Tibial nerve (tissue), 4 donors: ENCODE results near the gene NOD2. TPM values are rescaled to one million over a fixed set of nuclear protein-coding genes. Genes with fewer than 3 reads are reported as not detected.

Experiments
- DNase-seq, 2 donors: peaks; one replicate each; pipeline ENCODE4 v3.0.0-alpha.2; 2019; ENCODE audit warnings: low spot score in 2 of 2
- H3K27ac ChIP-seq, 4 donors: fragments of 200-600 bp; sonication (generic) in 3 of 4; one replicate each; pipeline ENCODE4 v1.5.1; 2017 to 2019; ENCODE audit warnings: mild to moderate bottlenecking in 1 of 4
- H3K27me3 ChIP-seq, 2 donors: fragments of 200-600 bp; sonication (generic) in 1 of 2; one replicate each; pipeline versions ENCODE4 v1.5.1 to v1.6.0; 2017 to 2019
- H3K36me3 ChIP-seq, 3 donors: fragments of 200-600 bp; sonication (generic); one replicate each; pipeline ENCODE4 v1.5.1; 2018 to 2019
- H3K4me1 ChIP-seq, 4 donors: fragments of 200-600 bp; sonication (generic) in 3 of 4; one replicate each; pipeline ENCODE4 v1.5.1; 2017 to 2019
- H3K4me3 ChIP-seq, 4 donors: fragments of 200-600 bp; sonication (generic) in 3 of 4; one replicate each; pipeline ENCODE4 v1.5.1; 2017 to 2019; ENCODE audit warnings: mild to moderate bottlenecking in 1 of 4, moderate library complexity in 1 of 4
- H3K9me3 ChIP-seq, 4 donors: fragments of 200-600 bp; sonication (generic) in 3 of 4; one replicate each; pipeline ENCODE4 v1.5.1; 2017 to 2019
- EP300 ChIP-seq, 2 donors: sonication (generic); formaldehyde crosslinking; IDR thresholded peaks; one replicate each; pipeline ENCODE4 v1.6.1; 2017; ENCODE audit warnings: antibody characterized with exemption in 2 of 2, mild to moderate bottlenecking in 1 of 2
- POLR2A ChIP-seq, 2 donors: fragments of 450-650 bp; IDR thresholded peaks; one replicate each; pipeline ENCODE4 v1.6.1; 2017; ENCODE audit warnings: antibody characterized with exemption in 2 of 2, mild to moderate bottlenecking in 2 of 2, moderate library complexity in 2 of 2
- WGBS, 2 donors: methylation state at CpG; one replicate each; pipeline ENCODE4 v1.1.5; 2018; 5-methylcytosine and 5-hydroxymethylcytosine counted together
- total RNA-seq, 4 donors: library from RNA; depleted of rRNA; stranded (reverse); fragments of >200 nt; gene quantifications; one replicate each; pipeline ENCODE4 v1.1.0, GENCODE V29; 2016
- TF ChIP-seq, protein P1 (sequence below), 5 experiments: fragments of 200-600 bp in 3 of 5; fragments of 450-650 bp in 2 of 5; sonication (generic) in 3 of 5; IDR thresholded peaks; one replicate each; pipeline ENCODE4 v1.5.1; 2016 to 2019; ENCODE audit warnings: antibody characterized with exemption in 5 of 5, mild to moderate bottlenecking in 3 of 5, moderate library complexity in 2 of 5

NOD2 gene
- total RNA-seq, 4 donors from 2014 or later = 1.3 to 10.2 (median 2.7) TPM

DNA sequence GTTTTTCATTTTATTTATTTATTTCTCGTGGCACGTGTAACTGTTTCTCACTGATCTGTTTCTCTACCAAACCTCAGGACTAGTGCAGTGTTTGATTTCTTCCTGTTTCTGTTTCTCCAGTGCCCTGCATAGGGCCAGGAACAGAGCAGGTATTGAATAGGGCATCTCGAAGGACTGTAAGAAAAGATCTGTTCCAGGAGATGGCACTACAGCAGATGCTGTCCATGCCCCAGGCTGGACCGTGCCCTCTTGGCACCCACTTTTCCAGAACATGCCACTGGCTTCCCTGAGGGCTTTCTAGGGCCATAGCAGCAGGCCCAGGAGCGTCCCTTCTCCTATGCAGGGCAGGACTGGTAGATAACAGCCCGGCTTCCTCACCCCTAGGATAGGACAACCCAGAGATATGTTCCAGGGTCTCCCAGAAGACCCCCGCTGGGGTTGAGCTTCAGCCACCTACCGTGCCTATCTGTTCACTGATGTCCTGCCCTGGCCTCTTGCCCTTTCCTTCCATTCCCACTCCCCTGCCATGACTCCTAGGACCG, 16.7 kb upstream of the NOD2 start:
- no peaks in the 10 kb centered on the region for H3K27me3 ChIP-seq
- no peak overlapping the region for H3K27ac ChIP-seq
- H3K9me3 ChIP-seq = peaks cover 0 to 22% (median 3%) of the 10 kb centered on the region in 4 donors
- no peak overlapping the region for H3K4me3 ChIP-seq
- no peak for DNase-seq
- TF ChIP-seq POLR2A (IDR thresholded peaks at IDR 0.05) (no peak), EP300 (IDR thresholded peaks at IDR 0.05) (no peak)
- TF ChIP-seq, protein P1, sequence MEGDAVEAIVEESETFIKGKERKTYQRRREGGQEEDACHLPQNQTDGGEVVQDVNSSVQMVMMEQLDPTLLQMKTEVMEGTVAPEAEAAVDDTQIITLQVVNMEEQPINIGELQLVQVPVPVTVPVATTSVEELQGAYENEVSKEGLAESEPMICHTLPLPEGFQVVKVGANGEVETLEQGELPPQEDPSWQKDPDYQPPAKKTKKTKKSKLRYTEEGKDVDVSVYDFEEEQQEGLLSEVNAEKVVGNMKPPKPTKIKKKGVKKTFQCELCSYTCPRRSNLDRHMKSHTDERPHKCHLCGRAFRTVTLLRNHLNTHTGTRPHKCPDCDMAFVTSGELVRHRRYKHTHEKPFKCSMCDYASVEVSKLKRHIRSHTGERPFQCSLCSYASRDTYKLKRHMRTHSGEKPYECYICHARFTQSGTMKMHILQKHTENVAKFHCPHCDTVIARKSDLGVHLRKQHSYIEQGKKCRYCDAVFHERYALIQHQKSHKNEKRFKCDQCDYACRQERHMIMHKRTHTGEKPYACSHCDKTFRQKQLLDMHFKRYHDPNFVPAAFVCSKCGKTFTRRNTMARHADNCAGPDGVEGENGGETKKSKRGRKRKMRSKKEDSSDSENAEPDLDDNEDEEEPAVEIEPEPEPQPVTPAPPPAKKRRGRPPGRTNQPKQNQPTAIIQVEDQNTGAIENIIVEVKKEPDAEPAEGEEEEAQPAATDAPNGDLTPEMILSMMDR (IDR thresholded peaks at IDR 0.05) = no peak
- 77 to 79% methylated on average over 9 of the region's 9 CpGs for WGBS, 2 donors
- H3K4me1 ChIP-seq = no peaks in the 10 kb centered on the region
- H3K36me3 ChIP-seq = peaks cover 0 to 21% (median 0%) of the 10 kb centered on the region in 3 donors

GRCh38 chr16:50677351-50677750, 16.1 kb upstream of the NOD2 start:
- DNase-seq = no peak
- Histone ChIP-seq H3K9me3 (peaks cover 0 to 16% (median 1%) of the 10 kb centered on the region in 4 donors), H3K4me1 (no peaks in the 10 kb centered on the region), H3K27me3 (no peaks in the 10 kb centered on the region), H3K27ac (no peak overlapping the region), H3K4me3 (no peak overlapping the region), H3K36me3 (peaks cover 0 to 15% (median 0%) of the 10 kb centered on the region in 3 donors)
- TF ChIP-seq, protein P1 (IDR thresholded peaks at IDR 0.05) = peak in 1 of 5 experiments; percentile 13
- TF ChIP-seq POLR2A (IDR thresholded peaks at IDR 0.05) = no peak
- no peak for TF ChIP-seq EP300 (IDR thresholded peaks at IDR 0.05)
- WGBS, 2 donors = 54 to 76% methylated on average over 4 to 7 of the region's 7 CpGs

DNA sequence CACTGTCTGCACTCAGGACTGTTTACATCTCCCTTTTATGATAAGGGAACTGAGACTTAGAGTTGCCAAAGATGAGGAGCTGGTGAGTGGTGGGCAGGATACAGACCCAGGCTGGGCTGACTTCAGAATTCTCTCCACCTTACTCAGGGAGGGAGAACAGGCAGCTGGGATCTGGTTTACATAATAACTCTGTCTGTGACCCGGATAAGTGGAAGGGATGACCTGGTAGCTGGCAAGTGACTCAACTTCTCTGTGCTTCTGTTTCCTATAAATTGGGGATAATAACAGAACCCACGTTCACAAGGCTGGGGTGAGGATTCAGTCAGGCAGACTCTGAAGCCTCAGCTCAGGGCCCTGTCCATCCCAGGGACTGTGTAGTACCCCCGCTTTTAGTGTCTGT, 14.9 kb upstream of the NOD2 start:
- H3K27me3 ChIP-seq = no peaks in the 10 kb centered on the region
- H3K4me1 ChIP-seq = peaks cover 0 to 2% (median 0%) of the 10 kb centered on the region in 4 donors
- peaks cover 0 to 5% (median 0%) of the 10 kb centered on the region in 3 donors for H3K36me3 ChIP-seq
- DNase-seq = no peak
- 47 to 57% methylated on average over 3 of the region's 3 CpGs for WGBS, 2 donors
- no peak for TF ChIP-seq EP300 (IDR thresholded peaks at IDR 0.05)
- TF ChIP-seq, protein P1 (IDR thresholded peaks at IDR 0.05) = no peak
- no peak for TF ChIP-seq POLR2A (IDR thresholded peaks at IDR 0.05)
- H3K27ac ChIP-seq = no peak overlapping the region
- H3K4me3 ChIP-seq = no peak overlapping the region
- peaks cover 0 to 5% (median 0%) of the 10 kb centered on the region in 4 donors for H3K9me3 ChIP-seq

GRCh38 chr16:50679266-50679665, 14.1 kb upstream of the NOD2 start:
- Histone ChIP-seq H3K4me1 (peaks cover 0 to 10% (median 0%) of the 10 kb centered on the region in 4 donors), H3K9me3 (no peaks in the 10 kb centered on the region), H3K27ac (no peak overlapping the region), H3K36me3 (no peaks in the 10 kb centered on the region), H3K27me3 (no peaks in the 10 kb centered on the region), H3K4me3 (no peak overlapping the region)
- TF ChIP-seq EP300 (IDR thresholded peaks at IDR 0.05) (no peak), POLR2A (IDR thresholded peaks at IDR 0.05) (no peak)
- TF ChIP-seq, protein P1 (IDR thresholded peaks at IDR 0.05) = no peak
- no peak for DNase-seq
- 75 to 81% methylated on average over 14 of the region's 14 CpGs for WGBS, 2 donors

DNA sequence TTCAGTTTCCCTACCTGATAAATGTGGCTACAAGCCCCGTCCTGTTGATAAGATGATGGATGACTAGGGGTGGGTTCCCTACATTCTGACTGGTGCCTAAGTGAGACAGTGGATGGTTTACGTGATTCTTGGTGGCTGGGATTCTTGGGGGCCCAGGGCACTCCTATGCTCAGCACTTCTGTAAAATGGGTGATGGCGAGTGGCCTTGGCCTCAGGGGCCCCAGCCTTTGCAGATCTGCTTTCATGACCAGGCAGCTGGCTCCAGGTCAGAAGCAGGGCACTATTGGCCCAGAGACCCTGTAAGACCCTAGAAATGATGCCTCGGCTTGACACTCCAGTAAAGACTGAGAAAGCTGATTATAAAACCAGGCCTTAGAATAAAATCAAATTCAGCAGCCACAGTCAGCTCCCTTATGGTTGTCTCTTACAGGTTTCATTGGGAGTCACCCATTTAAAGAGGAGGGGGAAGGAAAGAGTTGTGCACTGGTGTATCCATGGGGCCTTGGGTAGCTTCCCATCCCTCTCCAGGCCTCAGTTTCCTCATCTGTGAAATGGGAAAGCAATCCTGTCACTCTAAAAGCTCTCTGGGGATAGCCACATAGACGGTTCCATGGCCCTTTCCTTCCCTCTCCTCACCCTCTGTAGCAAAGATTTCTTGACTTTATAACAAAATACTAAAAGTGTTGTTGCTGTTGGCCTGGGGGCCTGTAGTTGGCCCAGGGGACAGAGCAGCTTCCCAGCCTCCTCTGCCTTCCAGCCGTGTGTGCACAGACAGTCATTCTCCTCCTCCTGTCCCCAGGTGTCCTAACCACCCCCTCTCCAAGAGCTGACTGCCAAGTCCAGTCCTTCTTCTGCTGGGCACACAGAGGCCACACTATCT, 13.5 kb upstream of the NOD2 start:
- Histone ChIP-seq H3K9me3 (no peaks in the 10 kb centered on the region), H3K27ac (peak overlapping the region in 2 of 4 donors; percentile 26 to 86), H3K27me3 (no peaks in the 10 kb centered on the region), H3K4me1 (peaks cover 0 to 15% (median 0%) of the 10 kb centered on the region in 4 donors), H3K36me3 (no peaks in the 10 kb centered on the region), H3K4me3 (peak overlapping the region in 2 of 4 donors; percentile 37 to 51)
- TF ChIP-seq EP300 (IDR thresholded peaks at IDR 0.05) (no peak), POLR2A (IDR thresholded peaks at IDR 0.05) (no peak)
- TF ChIP-seq, protein P1 (IDR thresholded peaks at IDR 0.05) = no peak
- WGBS, 2 donors = 78% methylated on average over 6 of the region's 6 CpGs
- no peak for DNase-seq
